Calu3 (cell line): ENCODE results near the gene TBRG4. TPM values are rescaled to one million over a fixed set of nuclear protein-coding genes. Genes with fewer than 3 reads are reported as not detected.

Experiments
- BruUV-seq: library from RNA; stranded (reverse); fragments of 400-500 nt; replicated peaks from 2 replicates; lab custom pipeline; 2021; lab: Mats Ljungman, UMichigan
- CTCF ChIA-PET: fragments of 300-600 bp; sonication (Branson Sonifier 250); formaldehyde crosslinking; loops from one replicate; lab custom pipeline; 2022; ENCODE audit warnings: antibody characterized with exemption; lab: Charles Lee
- DNase-seq: peaks from one replicate; pipeline ENCODE4 v3.0.0; 2022
- H3K27ac Mint-ChIP-seq: one replicate; pipeline ENCODE4 v1.8.0; 2022; ENCODE audit warnings: mixed read lengths; ENCODE audit not compliant: unreplicated experiment
- H3K27me3 Mint-ChIP-seq: one replicate; pipeline ENCODE4 v1.8.0; 2022; ENCODE audit warnings: mixed read lengths; ENCODE audit not compliant: unreplicated experiment
- H3K36me3 Mint-ChIP-seq: one replicate; pipeline ENCODE4 v1.8.0; 2022; ENCODE audit warnings: mild to moderate bottlenecking, moderate library complexity, mixed read lengths; ENCODE audit not compliant: insufficient read depth, unreplicated experiment
- H3K4me1 Mint-ChIP-seq: one replicate; pipeline ENCODE4 v1.8.0; 2022; ENCODE audit warnings: mild to moderate bottlenecking, low read depth, mixed read lengths; ENCODE audit not compliant: unreplicated experiment
- H3K4me3 Mint-ChIP-seq: one replicate; pipeline ENCODE4 v1.8.0; 2022; ENCODE audit warnings: mild to moderate bottlenecking, low read depth, moderate library complexity, mixed read lengths; ENCODE audit not compliant: unreplicated experiment
- H3K9me3 Mint-ChIP-seq: one replicate; pipeline ENCODE4 v1.8.0; 2022; ENCODE audit warnings: low read depth, mixed read lengths; ENCODE audit not compliant: unreplicated experiment
- intact Hi-C: fragments of 100-400 bp; cut with micrococcal nuclease; formaldehyde crosslinking; loops from one replicate; pipeline ENCODE4 v1.10.0; 2022; ENCODE audit not compliant: unreplicated experiment
- total RNA-seq: library from RNA; stranded (reverse); gene quantifications from 2 replicates; pipeline ENCODE4 v1.2.3, GENCODE V29; 2022
- TF ChIP-seq, protein P1 (sequence below): fragments of 200-600 bp; IDR thresholded peaks from one replicate; pipeline ENCODE4 v1.8.0; 2022; ENCODE audit warnings: antibody characterized with exemption; ENCODE audit not compliant: unreplicated experiment

Gene TBRG4
- total RNA-seq, 1 experiment from 2014 or later: 191 TPM

GRCh38 chr7:45147858-45148652 is 36.6 kb upstream of the TBRG4 start:
- no peaks in the 10 kb centered on the region for H3K9me3 Mint-ChIP-seq
- no TSS peak for BruUV-seq
- H3K36me3 Mint-ChIP-seq: no peaks in the 10 kb centered on the region
- TF ChIP-seq, protein P1, sequence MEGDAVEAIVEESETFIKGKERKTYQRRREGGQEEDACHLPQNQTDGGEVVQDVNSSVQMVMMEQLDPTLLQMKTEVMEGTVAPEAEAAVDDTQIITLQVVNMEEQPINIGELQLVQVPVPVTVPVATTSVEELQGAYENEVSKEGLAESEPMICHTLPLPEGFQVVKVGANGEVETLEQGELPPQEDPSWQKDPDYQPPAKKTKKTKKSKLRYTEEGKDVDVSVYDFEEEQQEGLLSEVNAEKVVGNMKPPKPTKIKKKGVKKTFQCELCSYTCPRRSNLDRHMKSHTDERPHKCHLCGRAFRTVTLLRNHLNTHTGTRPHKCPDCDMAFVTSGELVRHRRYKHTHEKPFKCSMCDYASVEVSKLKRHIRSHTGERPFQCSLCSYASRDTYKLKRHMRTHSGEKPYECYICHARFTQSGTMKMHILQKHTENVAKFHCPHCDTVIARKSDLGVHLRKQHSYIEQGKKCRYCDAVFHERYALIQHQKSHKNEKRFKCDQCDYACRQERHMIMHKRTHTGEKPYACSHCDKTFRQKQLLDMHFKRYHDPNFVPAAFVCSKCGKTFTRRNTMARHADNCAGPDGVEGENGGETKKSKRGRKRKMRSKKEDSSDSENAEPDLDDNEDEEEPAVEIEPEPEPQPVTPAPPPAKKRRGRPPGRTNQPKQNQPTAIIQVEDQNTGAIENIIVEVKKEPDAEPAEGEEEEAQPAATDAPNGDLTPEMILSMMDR: no peak
- intact Hi-C loops: no loop called here
- H3K4me1 Mint-ChIP-seq: no peaks in the 10 kb centered on the region
- peaks cover 84% of the 10 kb centered on the region for H3K27me3 Mint-ChIP-seq
- no peak for DNase-seq
- H3K27ac Mint-ChIP-seq: no peak overlapping the region
- H3K4me3 Mint-ChIP-seq: no peak overlapping the region
- CTCF ChIA-PET: interaction anchor here (1.7 kb wide), 1 partner anchor 12 kb away, joined by 5 read pairs; no protein-coding TSS in a partner anchor

- DNase-seq: peak; percentile 29
- TF ChIP-seq, protein P1: no peak
- H3K27ac Mint-ChIP-seq: no peak overlapping the region
- H3K36me3 Mint-ChIP-seq: no peaks in the 10 kb centered on the region
- CTCF ChIA-PET: interaction anchor here (0.5 to 1.7 kb wide), 2 partner anchors 11 to 23 kb away, joined by 5 read pairs; no protein-coding TSS in a partner anchor
- H3K27me3 Mint-ChIP-seq: peaks cover 75% of the 10 kb centered on the region
- intact Hi-C loops: no loop called here
- no peaks in the 10 kb centered on the region for H3K4me1 Mint-ChIP-seq
- no TSS peak for BruUV-seq
- no peaks in the 10 kb centered on the region for H3K9me3 Mint-ChIP-seq
- no peak overlapping the region for H3K4me3 Mint-ChIP-seq
Measured at GRCh38 chr7:45146531-45147379, 35.3 kb upstream of the TBRG4 start.

DNA sequence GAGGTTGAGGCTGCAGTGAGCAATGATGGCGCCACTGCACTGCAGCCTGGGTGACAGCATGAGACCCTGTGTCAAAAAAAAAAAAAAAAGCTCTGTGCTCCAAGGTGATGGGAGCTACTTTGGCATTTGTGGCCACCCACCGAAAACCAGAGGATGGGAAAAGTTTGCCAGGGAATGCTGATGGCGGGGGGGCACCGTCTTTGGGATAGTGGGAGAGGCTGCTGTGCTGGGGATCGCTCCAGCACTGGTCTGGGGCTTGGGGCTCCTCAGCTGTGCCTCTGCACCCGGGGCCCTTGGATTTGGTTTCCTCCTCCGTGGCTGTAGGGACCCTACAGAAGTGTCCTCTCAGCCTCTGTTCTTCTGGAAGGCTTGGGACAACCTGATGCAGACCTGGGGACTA is 34.4 kb upstream of the TBRG4 start:
- no peak overlapping the region for H3K27ac Mint-ChIP-seq
- H3K27me3 Mint-ChIP-seq: peaks cover 66% of the 10 kb centered on the region
- H3K36me3 Mint-ChIP-seq: no peaks in the 10 kb centered on the region
- CTCF ChIA-PET: no interaction called here
- no peak for DNase-seq
- intact Hi-C loops: no loop called here
- no peaks in the 10 kb centered on the region for H3K4me1 Mint-ChIP-seq
- no peaks in the 10 kb centered on the region for H3K9me3 Mint-ChIP-seq
- BruUV-seq: no TSS peak
- TF ChIP-seq, protein P1: no peak
- H3K4me3 Mint-ChIP-seq: no peak overlapping the region

DNA sequence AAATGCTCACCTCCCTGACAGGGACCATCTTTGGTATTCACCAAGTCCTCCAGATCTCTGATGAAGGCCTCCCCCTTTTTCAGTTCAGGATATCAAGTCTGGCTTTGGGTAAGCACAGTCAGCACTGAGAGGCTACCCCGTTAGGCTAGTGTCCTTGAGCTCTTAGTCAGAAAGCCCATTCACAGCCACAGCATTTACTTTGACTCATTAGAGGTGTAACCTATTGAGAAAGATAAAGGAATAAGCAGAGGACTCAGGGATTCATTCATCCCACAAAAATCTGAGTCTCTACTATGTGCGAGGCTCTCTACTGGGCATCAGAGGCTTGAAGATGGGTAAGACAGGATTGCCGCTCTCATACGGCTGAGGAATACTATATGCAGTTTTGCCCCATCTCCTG is 32.1 kb upstream of the TBRG4 start:
- no peaks in the 10 kb centered on the region for H3K36me3 Mint-ChIP-seq
- H3K4me3 Mint-ChIP-seq: no peak overlapping the region
- intact Hi-C loops: no loop called here
- BruUV-seq: no TSS peak
- H3K9me3 Mint-ChIP-seq: no peaks in the 10 kb centered on the region
- DNase-seq: no peak
- H3K4me1 Mint-ChIP-seq: no peaks in the 10 kb centered on the region
- no peak overlapping the region for H3K27ac Mint-ChIP-seq
- CTCF ChIA-PET: interaction anchor here (0.7 kb wide), 1 partner anchor 62 kb away, joined by 3 read pairs; no protein-coding TSS in a partner anchor
- TF ChIP-seq, protein P1: no peak
- peaks cover 64% of the 10 kb centered on the region for H3K27me3 Mint-ChIP-seq
